ENCODE measurements around the gene TBC1D21.
"Not testable (repeated sequence)": the region's sequence is repeated elsewhere in the genome, so short reads cannot be mapped to it uniquely, and the experiment has no call there.

TBC1D21 gene

DNA sequence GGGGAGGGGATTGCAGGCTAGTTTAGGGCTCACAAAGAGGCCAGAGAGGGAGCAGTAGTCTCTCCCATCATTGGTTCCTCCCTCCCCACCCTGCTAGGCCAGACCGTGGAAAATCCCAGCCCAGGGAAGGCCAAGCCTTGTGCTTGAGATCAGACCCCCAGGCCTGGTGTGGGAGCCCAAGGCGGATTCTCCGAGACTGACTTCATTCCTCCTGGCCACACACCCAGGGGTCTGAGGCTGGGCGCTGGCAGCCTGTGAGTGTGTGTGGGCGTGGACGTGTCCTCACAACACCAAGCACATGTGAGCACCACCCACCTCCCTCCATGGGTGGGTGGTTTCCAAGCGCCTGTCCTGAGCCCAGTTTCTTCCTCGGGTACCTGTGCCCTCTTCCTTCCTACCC is 57.0 kb downstream of the TBC1D21 start:
- peak; percentile 71 for DNase-seq (ENCODE audit: low read depth)

DNA sequence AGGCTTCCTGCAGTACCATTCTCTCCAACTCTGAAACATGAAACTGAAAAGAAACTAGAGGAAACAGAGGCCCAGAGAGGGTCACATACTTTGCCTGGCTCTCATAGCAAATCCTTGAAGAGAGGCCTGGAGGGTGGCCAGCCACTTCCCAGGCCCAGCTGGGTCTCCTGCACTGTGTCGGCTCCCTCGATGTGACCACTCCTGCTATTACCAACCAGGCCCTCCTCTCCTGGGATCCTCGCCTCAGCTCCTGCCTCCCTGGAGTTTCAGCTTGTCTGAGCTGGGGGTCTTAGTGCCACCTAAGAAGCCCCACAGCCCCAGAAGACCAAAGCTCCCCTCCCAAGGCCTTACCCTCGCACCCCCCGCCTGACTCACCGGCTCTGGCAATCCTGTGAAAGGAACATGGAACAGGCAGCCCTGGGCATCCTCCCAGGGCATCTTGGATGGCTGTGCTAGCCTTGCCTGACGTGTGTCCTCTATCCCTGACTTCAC is 57.5 kb downstream of the TBC1D21 start:
- peak; percentile 37 for DNase-seq (ENCODE audit: low read depth)

DNA sequence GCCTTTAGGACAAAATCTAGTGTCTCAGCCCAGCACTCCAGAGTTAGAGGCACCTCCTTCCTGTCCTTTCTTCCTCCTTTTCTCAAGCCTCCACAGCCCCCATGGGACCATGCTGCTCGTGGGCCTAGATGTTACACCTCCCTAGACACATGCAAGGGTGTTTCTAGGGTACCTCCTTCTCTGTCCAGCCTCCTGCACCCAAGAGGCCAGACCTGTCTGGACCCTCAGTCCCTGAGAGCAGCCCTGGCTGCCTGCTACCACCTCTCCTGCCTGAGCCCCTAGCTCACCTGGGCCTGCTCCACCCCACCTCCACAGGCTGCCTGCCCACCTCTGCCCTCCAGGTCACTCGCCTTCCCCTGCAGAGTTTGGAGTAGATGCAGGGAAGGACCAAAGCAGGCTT is 58.1 kb downstream of the TBC1D21 start:
- DNase-seq (ENCODE audit: low read depth), result no peak

DNA sequence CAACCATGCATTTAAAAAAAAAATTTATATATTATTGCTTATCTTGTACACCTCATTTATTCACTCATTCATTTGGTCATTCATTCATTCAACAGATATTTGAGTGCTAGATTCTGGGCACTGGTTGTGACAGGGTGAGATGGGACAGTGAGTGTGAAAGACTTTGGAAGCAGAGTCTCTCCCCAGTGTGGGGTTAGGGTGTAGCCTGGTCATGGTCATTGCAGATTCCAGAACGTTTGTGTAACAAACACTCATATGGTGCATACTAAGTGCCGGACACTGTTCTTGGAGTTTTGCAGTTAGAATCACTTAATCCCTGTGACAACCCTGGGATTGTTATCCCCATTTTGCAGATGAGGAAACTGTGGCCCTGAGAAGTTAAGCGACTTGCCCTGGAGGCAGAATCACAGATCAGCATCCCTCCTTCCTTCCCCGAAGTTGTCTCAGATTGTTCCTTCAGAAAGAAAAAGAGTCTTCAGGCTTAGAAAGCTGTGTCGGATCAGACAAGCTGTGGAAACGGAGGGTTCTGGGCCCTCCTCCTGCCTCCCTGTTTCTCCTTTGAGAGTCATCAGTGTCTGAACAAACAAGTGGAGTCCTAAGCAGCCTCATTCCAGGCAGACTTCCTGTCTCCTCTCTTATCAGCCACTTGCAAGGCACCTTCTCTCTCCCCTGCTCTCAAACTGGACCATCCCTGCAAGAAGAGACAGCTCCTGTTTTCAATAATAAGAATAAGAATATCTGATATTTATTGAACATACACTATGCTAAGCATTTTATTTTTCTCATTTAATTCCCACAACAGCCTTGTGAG is 59.2 kb downstream of the TBC1D21 start:
- no peak for DNase-seq (ENCODE audit: low read depth)

DNA sequence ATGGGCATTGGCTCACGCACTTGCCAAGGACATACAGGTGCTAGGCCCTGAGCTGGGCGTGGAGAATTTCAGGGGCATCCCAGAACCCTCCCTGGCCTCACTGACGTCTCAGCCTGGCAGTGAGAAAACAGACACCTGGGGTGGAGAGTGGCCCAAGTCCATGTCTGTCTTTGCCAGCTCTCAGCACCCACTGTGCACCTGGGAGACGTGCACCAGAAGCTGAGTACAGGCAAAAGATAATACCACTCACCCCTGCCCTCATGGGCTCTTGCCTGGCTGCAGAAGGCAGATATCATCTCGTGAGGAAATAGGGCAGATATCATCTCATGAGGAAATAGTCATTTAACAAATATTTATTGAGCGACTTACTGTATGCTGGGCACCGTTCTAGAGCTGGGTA is 60.9 kb downstream of the TBC1D21 start:
- DNase-seq (ENCODE audit: low read depth), result peak; percentile 51

GRCh38 chr15:73935547-73935946 is 62.2 kb downstream of the TBC1D21 start:
- DNase-seq (ENCODE audit: low read depth), result no peak

DNA sequence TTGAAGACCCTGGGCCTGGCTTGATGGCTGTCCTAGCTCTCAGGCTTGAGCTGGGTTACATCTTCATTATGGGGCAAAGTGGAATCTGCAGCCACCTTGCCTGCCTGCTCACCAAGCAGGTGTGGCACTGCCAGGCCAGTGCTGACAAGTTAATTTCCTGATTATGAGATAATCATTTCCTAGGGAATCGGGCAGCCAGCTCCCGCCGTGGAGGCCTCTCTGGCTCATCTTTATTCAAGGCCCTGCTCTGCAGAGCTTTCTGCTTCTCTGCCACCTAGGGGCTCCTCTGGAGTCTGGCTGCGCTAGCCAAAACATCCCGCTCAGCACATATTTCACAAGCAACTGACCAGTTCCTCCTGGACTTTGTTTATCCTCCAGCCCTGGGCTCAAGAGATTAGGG is 62.8 kb downstream of the TBC1D21 start:
- no peak for DNase-seq (ENCODE audit: low read depth)

DNA sequence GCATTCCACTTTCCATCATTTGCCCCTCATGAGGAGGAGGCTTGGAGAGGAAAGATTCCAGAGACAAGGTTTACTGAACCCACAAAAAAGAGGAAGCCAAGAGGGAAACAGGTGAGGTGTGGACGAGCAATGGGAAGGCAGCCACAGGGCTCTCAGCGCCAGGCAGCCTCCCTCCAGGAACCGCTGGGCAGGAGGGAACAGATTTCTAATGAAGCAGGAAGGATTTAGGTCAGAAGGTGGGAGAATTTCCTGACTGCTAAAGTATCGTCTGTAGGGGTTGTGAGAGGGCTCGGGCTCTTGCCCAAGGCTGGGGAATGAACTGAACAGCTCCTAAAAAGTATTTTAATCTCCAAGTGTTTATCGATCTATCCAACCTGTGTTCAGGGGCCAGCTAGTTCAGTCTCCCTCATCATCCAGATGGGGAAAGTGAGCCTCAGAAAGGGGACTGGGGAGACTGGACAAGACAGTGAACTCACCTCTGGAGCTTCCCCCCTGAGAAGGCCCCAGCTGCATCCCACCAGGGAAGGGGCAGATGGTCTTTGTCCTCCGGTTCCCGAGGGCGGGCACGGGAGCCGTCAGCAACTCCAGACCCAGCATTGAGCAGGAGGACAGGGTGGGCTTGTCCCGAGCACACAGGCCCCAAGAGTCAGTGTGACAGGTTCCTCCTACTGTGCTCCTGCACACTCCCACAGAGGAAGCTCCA is 63.4 kb downstream of the TBC1D21 start:
- DNase-seq (ENCODE audit: low read depth), result no peak

GRCh38 chr15:73937296-73937695 is 63.9 kb downstream of the TBC1D21 start:
- DNase-seq (ENCODE audit: low read depth), result no peak

DNA sequence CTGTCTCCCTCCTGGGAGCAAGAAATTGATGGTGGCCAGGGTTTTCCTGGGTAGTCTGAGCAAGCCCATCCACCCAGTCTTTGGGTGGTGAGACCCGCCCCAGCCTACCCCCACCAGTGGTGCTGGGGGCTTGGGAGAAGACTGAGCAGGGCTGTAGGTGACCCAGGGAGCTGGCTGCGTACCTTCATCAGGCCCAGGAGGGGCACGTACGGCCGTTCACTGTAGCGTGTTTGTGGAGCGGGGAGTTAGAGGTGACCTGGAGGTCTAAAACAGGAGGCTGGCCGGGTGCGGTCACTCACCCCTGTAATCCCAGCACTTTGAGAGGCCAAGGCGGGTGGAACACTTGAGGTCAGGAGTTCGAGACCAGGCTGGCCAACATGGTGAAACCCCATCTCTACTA is 64.4 kb downstream of the TBC1D21 start:
- DNase-seq (ENCODE audit: low read depth), result no peak

DNA sequence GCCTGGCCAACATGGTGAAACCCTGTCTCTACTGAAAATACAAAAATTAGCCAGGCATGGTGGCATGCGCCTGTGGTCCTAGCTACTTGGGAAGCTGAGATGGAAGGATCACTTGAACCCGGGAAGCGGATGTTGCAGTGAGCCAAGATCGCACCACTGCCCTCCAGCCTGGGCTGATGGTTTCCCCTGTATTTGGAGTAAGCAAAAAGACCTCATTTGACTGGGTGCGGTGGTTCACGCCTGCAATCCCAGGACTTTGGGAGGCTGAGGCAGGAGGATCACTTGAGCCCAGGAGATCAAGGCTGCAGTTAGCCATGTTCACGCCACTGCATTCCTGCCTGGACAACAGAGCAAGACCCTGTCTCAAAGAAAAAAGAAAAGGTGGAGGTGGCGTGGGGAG is 65.2 kb downstream of the TBC1D21 start:
- DNase-seq (ENCODE audit: low read depth), result not testable (repeated sequence)

Data from ELR (cell line).